ENCODE measurements around the gene SLC25A19. TPM values are rescaled to one million over a fixed set of nuclear protein-coding genes. Genes with fewer than 3 reads are reported as not detected.
A peak's percentile ranks its signal among the peaks of the same experiment; 100 is the strongest.

Gene SLC25A19
- total and polyA plus RNA-seq, 5 donors = 8.4 to 23.5 (median 14.2) TPM

DNA sequence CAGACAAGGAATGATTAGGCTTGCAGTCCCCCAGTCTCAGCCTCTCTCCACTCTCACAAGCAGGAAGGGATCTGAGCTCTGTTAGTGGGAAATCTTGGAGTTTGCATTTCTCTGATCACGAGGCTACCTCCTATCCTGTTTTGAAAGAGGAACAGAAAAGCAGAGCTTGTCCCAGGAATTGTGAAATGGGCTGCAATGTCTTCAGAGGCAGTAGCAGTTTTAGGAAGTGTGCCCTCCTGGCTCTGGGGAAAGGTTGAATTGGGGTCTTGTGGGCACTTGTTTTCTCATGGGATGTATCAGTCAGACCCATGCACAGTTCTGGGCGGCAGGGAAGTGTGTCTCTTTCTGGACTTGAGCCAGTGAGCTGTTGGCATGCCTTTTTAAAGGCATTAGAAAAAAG lies 60.9 kb downstream of the SLC25A19 start:
- peak in 1 of 3 donors; percentile 46 for DNase-seq
- Histone ChIP-seq H3K4me1 (ENCODE audit: control insufficient read depth, insufficient read depth, low read length) (no peaks in the 10 kb centered on the region), H3K27ac (ENCODE audit: low read length) (no peak overlapping the region), H3K27me3 (ENCODE audit: control insufficient read depth, insufficient read depth) (no peaks in the 10 kb centered on the region), H3K9me3 (ENCODE audit: control insufficient read depth, low read length) (no peaks in the 10 kb centered on the region), H3K4me3 (ENCODE audit: low read length) (no peak overlapping the region)
- intact Hi-C loops (cut with DNase I) = no loop called here
- WGBS = 50% methylated on average over 2 of the region's 2 CpGs
- ATAC-seq = peak; percentile 37 to 46

DNA sequence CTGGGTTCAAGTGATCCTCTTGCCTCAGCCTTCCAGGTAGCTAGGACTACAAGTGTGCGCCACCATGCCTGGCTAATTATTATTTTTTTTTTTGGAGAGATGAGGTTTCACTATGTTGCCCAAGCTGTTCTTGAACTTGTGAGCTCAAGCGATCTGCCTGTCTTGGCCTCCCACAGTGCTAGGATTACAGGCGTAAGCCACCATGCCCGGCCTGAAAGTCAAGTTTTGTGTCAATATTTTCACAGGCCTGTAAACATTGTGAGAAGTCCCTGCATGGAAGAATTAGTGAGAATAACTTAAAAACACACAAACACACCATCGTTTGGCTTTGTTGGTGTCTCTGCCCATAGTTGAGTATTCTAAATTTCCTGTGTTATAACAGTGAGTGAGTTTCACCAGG lies 61.5 kb downstream of the SLC25A19 start:
- Histone ChIP-seq H3K27ac (ENCODE audit: low read length) (no peak overlapping the region), H3K9me3 (ENCODE audit: control insufficient read depth, low read length) (no peaks in the 10 kb centered on the region), H3K4me1 (ENCODE audit: control insufficient read depth, insufficient read depth, low read length) (no peaks in the 10 kb centered on the region), H3K27me3 (ENCODE audit: control insufficient read depth, insufficient read depth) (no peaks in the 10 kb centered on the region), H3K4me3 (ENCODE audit: low read length) (no peak overlapping the region)
- intact Hi-C loops (cut with DNase I) = no loop called here
- no peak for DNase-seq
- 88% methylated on average over 5 of the region's 5 CpGs for WGBS
- ATAC-seq = no peak

DNA sequence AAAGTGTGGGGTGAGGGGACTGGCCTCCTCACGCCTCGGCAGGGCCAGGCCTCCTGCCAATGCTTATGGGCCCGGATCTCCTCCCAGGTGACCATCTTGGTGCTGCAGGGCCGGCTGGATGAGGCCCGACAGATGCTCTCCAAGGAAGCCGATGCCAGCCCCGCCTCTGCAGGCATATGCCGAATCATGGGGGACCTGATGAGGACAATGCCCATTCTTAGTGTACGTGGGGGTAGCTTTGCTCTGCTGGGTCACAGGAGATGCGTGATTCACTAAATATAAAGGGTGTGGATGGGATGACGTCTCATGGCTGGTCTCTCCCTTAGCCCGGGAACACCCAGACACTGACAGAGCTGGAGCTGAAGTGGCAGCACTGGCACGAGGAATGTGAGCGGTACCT lies 64.2 kb downstream of the SLC25A19 start:
- WGBS = 74% methylated on average over 14 of the region's 14 CpGs

More for the DNA sequence above, 64.2 kb downstream of the SLC25A19 start:
- intact Hi-C loops (cut with DNase I) = no loop called here
- Histone ChIP-seq H3K9me3 (ENCODE audit: control insufficient read depth, low read length) (no peaks in the 10 kb centered on the region), H3K4me1 (ENCODE audit: control insufficient read depth, insufficient read depth, low read length) (no peaks in the 10 kb centered on the region), H3K4me3 (ENCODE audit: low read length) (no peak overlapping the region), H3K27ac (ENCODE audit: low read length) (no peak overlapping the region), H3K27me3 (ENCODE audit: control insufficient read depth, insufficient read depth) (no peaks in the 10 kb centered on the region)
- DNase-seq (no peak), ATAC-seq (no peak)

Other genes starting within 250 kb of the SLC25A19 start
- gene ATP5PD, start 242.5 kb downstream of the SLC25A19 start, total RNA-seq = 100 to 1,000 TPM; 702 to 831 (median 748) TPM
- gene ATP5PD, start 242.5 kb downstream of the SLC25A19 start, polyA plus RNA-seq = 2,009 TPM
- 10 to 100 TPM; 22.3 to 27.5 (median 23.1) TPM for gene KCTD2, start 242.2 kb downstream of the SLC25A19 start, total RNA-seq
- gene KCTD2, start 242.2 kb downstream of the SLC25A19 start, polyA plus RNA-seq = 22.8 TPM
- 10 to 100 TPM; 12.7 to 21.6 (median 18.5) TPM for gene SLC16A5, start 201.5 kb downstream of the SLC25A19 start, total RNA-seq
- 12.7 TPM for gene SLC16A5, start 201.5 kb downstream of the SLC25A19 start, polyA plus RNA-seq
- gene ARMC7, start 179.5 kb downstream of the SLC25A19 start, total RNA-seq = 10 to 100 TPM in 1 of 4 donors, 1 to 10 TPM in 3; 9.4 to 10.9 (median 9.6) TPM
- 7.7 TPM for gene ARMC7, start 179.5 kb downstream of the SLC25A19 start, polyA plus RNA-seq
- gene NT5C, start 157.7 kb downstream of the SLC25A19 start, total RNA-seq = 10 to 100 TPM; 29.1 to 35.9 (median 33.3) TPM
- 37.5 TPM for gene NT5C, start 157.7 kb downstream of the SLC25A19 start, polyA plus RNA-seq
- gene JPT1, start 134.9 kb downstream of the SLC25A19 start, total RNA-seq = 10 to 100 TPM; 11.7 to 22.3 (median 17.9) TPM
- 40.5 TPM for gene JPT1, start 134.9 kb downstream of the SLC25A19 start, polyA plus RNA-seq
- gene SUMO2, start 106.5 kb downstream of the SLC25A19 start, total RNA-seq = 100 to 1,000 TPM; 249 to 272 (median 257) TPM
- 99.1 TPM for gene SUMO2, start 106.5 kb downstream of the SLC25A19 start, polyA plus RNA-seq
- gene NUP85, start 83.8 kb downstream of the SLC25A19 start, total RNA-seq = 10 to 100 TPM; 31.3 to 36.1 (median 34.2) TPM
- gene NUP85, start 83.8 kb downstream of the SLC25A19 start, polyA plus RNA-seq = 16.3 TPM
- 10 to 100 TPM; 22.9 to 34.8 (median 26.9) TPM for gene GGA3, start 27.8 kb downstream of the SLC25A19 start, total RNA-seq
- 15.7 TPM for gene GGA3, start 27.8 kb downstream of the SLC25A19 start, polyA plus RNA-seq
- gene MRPS7, start 27.6 kb downstream of the SLC25A19 start, total RNA-seq = 100 to 1,000 TPM in 1 of 4 donors, 10 to 100 TPM in 3; 91.5 to 110 (median 99.6) TPM
- 113 TPM for gene MRPS7, start 27.6 kb downstream of the SLC25A19 start, polyA plus RNA-seq
- 10 to 100 TPM; 15.1 to 20.5 (median 17.8) TPM for gene MIF4GD, start 18.2 kb downstream of the SLC25A19 start, total RNA-seq
- gene MIF4GD, start 18.2 kb downstream of the SLC25A19 start, polyA plus RNA-seq = 14.6 TPM
- gene GRB2, start 116.2 kb upstream of the SLC25A19 start, total RNA-seq = 100 to 1,000 TPM; 104 to 150 (median 123) TPM
- gene GRB2, start 116.2 kb upstream of the SLC25A19 start, polyA plus RNA-seq = 66.7 TPM
- gene TMEM94, start 167.2 kb upstream of the SLC25A19 start, total RNA-seq = 10 to 100 TPM; 40.3 to 54.6 (median 50.3) TPM
- gene TMEM94, start 167.2 kb upstream of the SLC25A19 start, polyA plus RNA-seq = 41.0 TPM
- gene CASKIN2, start 226.1 kb upstream of the SLC25A19 start, total RNA-seq = 10 to 100 TPM; 38.0 to 50.4 (median 46.4) TPM
- 25.9 TPM for gene CASKIN2, start 226.1 kb upstream of the SLC25A19 start, polyA plus RNA-seq
- gene TSEN54, start 227.1 kb upstream of the SLC25A19 start, total RNA-seq = 1 to 10 TPM; 5.9 to 7.1 (median 6.8) TPM
- 9.6 TPM for gene TSEN54, start 227.1 kb upstream of the SLC25A19 start, polyA plus RNA-seq
- 10 to 100 TPM in 1 of 4 donors, 1 to 10 TPM in 3; 5.7 to 10.4 (median 7.6) TPM for gene LLGL2, start 236.3 kb upstream of the SLC25A19 start, total RNA-seq
- 8.6 TPM for gene LLGL2, start 236.3 kb upstream of the SLC25A19 start, polyA plus RNA-seq